H1 (cell line): Measurements from ENCODE around the gene PRR27. TPM values are rescaled to one million over a fixed set of nuclear protein-coding genes. Genes with fewer than 3 reads are reported as not detected.

Source experiments
- CTCF ChIA-PET: fragments of 300-600 bp; sonication (Branson Sonifier 250); formaldehyde crosslinking; loops from one replicate; lab custom pipeline; 2021; ENCODE audit not compliant: partially characterized antibody; lab: Charles Lee
- POLR2A ChIA-PET: fragments of 300-600 bp; sonication (Branson Sonifier 250); formaldehyde crosslinking; loops from one replicate; lab custom pipeline; 2021; ENCODE audit warnings: inconsistent platforms; ENCODE audit not compliant: partially characterized antibody; lab: Charles Lee
- DNase-seq, 2 experiments: peaks; one replicate each; pipeline versions ENCODE4 v3.0.0 to v3.0.0-alpha.2; 2010 to 2022; ENCODE audit warnings: low spot score in 2 of 2, low read depth in 1 of 2, mixed read lengths in 1 of 2
- FAIRE-seq: peaks from 2 replicates; lab custom pipeline; 2011; peaks lifted over from hg19 to GRCh38; lab: Jason Lieb, UNC
- H2AFZ ChIP-seq: 2 replicates; pipeline ENCODE4 v1.8.1; 2012; ENCODE audit warnings: low read length, inconsistent platforms
- H2AK5ac ChIP-seq: 2 replicates; pipeline ENCODE4 v1.6.1; 2013; ENCODE audit warnings: low read depth, low read length
- H2BK120ac ChIP-seq: replicated peaks from 2 replicates; pipeline ENCODE3; 2013; ENCODE audit warnings: low read depth, low read length, inconsistent platforms
- H2BK12ac ChIP-seq: 2 replicates; pipeline ENCODE4 v1.6.1; 2013; ENCODE audit warnings: low read depth, low read length
- H2BK15ac ChIP-seq: 2 replicates; pipeline ENCODE4 v1.6.1; 2013; ENCODE audit warnings: low read length
- H2BK20ac ChIP-seq: 2 replicates; pipeline ENCODE4 v1.6.1; 2013; ENCODE audit warnings: low read length
- H2BK5ac ChIP-seq: 2 replicates; pipeline ENCODE4 v1.6.1; 2013; ENCODE audit warnings: low read depth, low read length
- H3K14ac ChIP-seq: 2 replicates; pipeline ENCODE4 v1.6.1; 2013; ENCODE audit warnings: inconsistent platforms; ENCODE audit not compliant: insufficient read length
- H3K18ac ChIP-seq: 2 replicates; pipeline ENCODE4 v1.6.1; 2013; ENCODE audit warnings: low read length; ENCODE audit errors: extremely low read depth
- H3K23ac ChIP-seq: 2 replicates; pipeline ENCODE4 v1.6.1; 2013; ENCODE audit warnings: inconsistent platforms; ENCODE audit not compliant: insufficient read length
- H3K23me2 ChIP-seq: 2 replicates; pipeline ENCODE4 v1.6.1; 2013; ENCODE audit warnings: low read depth, low read length
- H3K27ac ChIP-seq: 2 replicates; pipeline ENCODE4 v1.6.1; 2011; ENCODE audit warnings: low read depth, low read length, inconsistent platforms
- H3K27me3 ChIP-seq, 4 experiments: replicated peaks in 1 of 4; 1 replicate in 1 of 4; 2 replicates in 3 of 4; pipeline versions ENCODE4 v1.6.1 to v1.8.1; 2011 to 2013; ENCODE audit warnings: low read length in 3 of 4, mild to moderate bottlenecking in 3 of 4, inconsistent platforms in 2 of 4, mixed read lengths in 2 of 4, moderate library complexity in 1 of 4; ENCODE audit not compliant: control insufficient read depth in 3 of 4, insufficient read depth in 3 of 4; ENCODE audit errors: extremely low read depth in 1 of 4
- H3K36me3 ChIP-seq, 4 experiments: 2 replicates each; pipeline versions ENCODE4 v1.6.1 to v1.8.1; 2011 to 2013; ENCODE audit warnings: mild to moderate bottlenecking in 4 of 4, low read length in 3 of 4, moderate library complexity in 2 of 4, control low read depth in 1 of 4, inconsistent platforms in 1 of 4; ENCODE audit not compliant: insufficient read depth in 4 of 4, control insufficient read depth in 2 of 4
- H3K4ac ChIP-seq: replicated peaks from 2 replicates; pipeline ENCODE3; 2013; ENCODE audit warnings: low read length, low read depth, mixed read lengths, inconsistent platforms; ENCODE audit not compliant: insufficient read length
- H3K4me1 ChIP-seq, 4 experiments: replicated peaks in 1 of 4; 1 replicate in 1 of 4; 2 replicates in 3 of 4; pipeline versions ENCODE4 v1.6.1 to v1.8.1; 2011 to 2013; ENCODE audit warnings: low read length in 3 of 4, inconsistent platforms in 2 of 4, mixed read lengths in 1 of 4; ENCODE audit not compliant: insufficient read depth in 4 of 4, control insufficient read depth in 3 of 4
- H3K4me2 ChIP-seq, 2 experiments: 2 replicates each; pipeline versions ENCODE4 v1.6.1 to v1.8.1; 2011 to 2013; ENCODE audit warnings: low read depth in 2 of 2, low read length in 2 of 2, control low read depth in 1 of 2, inconsistent platforms in 1 of 2, mild to moderate bottlenecking in 1 of 2; ENCODE audit not compliant: insufficient read depth in 1 of 2
- H3K4me3 ChIP-seq, 4 experiments: fragments of 200-600, 300-600 bp in 1 of 4; sonication (generic), shearing (Covaris generic), sonication (Bioruptor Twin) in 1 of 4; 2 replicates each; pipeline versions ENCODE4 v1.5.1 to v1.8.1; 2011 to 2016; ENCODE audit warnings: low read length in 4 of 4, low read depth in 3 of 4, control low read depth in 2 of 4, inconsistent platforms in 2 of 4, mild to moderate bottlenecking in 2 of 4, mixed read lengths in 1 of 4, moderate library complexity in 1 of 4; ENCODE audit not compliant: insufficient read depth in 2 of 4; ENCODE audit errors: extremely low read depth in 1 of 4
- H3K56ac ChIP-seq: replicated peaks from 2 replicates; pipeline ENCODE3; 2013; ENCODE audit warnings: low read depth, mild to moderate bottlenecking, mixed read lengths, low read length, inconsistent platforms; ENCODE audit not compliant: insufficient read length
- H3K79me1 ChIP-seq: 2 replicates; pipeline ENCODE4 v1.6.1; 2013; ENCODE audit warnings: low read depth, low read length, control low read depth
- H3K79me2 ChIP-seq, 2 experiments: 2 replicates each; pipeline versions ENCODE4 v1.6.1 to v1.8.1; 2012 to 2013; ENCODE audit warnings: low read length in 2 of 2, mild to moderate bottlenecking in 2 of 2, inconsistent platforms in 1 of 2; ENCODE audit not compliant: insufficient read depth in 2 of 2, control insufficient read depth in 1 of 2
- H3K9ac ChIP-seq, 4 experiments: replicated peaks in 1 of 4; 1 replicate in 1 of 4; 2 replicates in 3 of 4; pipeline versions ENCODE4 v1.6.1 to v1.8.1; 2011 to 2013; ENCODE audit warnings: low read depth in 3 of 4, low read length in 3 of 4, control low read depth in 2 of 4, mild to moderate bottlenecking in 2 of 4, moderate library complexity in 2 of 4, inconsistent platforms in 1 of 4; ENCODE audit errors: extremely low read depth in 1 of 4
- H3K9me3 ChIP-seq, 2 experiments: 2 replicates each; pipeline versions ENCODE4 v1.6.1 to v1.8.1; 2012 to 2013; ENCODE audit warnings: mild to moderate bottlenecking in 2 of 2, moderate library complexity in 2 of 2, control low read depth in 1 of 2, inconsistent platforms in 1 of 2, low read depth in 1 of 2, low read length in 1 of 2, mixed read lengths in 1 of 2; ENCODE audit not compliant: insufficient read depth in 2 of 2
- H4K20me1 ChIP-seq, 2 experiments: replicated peaks in 1 of 2; 2 replicates each; pipeline versions ENCODE3 to v1.8.1; 2011 to 2013; ENCODE audit warnings: inconsistent platforms in 2 of 2, low read length in 2 of 2, mild to moderate bottlenecking in 1 of 2; ENCODE audit not compliant: insufficient read depth in 2 of 2, control insufficient read depth in 1 of 2
- H4K5ac ChIP-seq: 2 replicates; pipeline ENCODE4 v1.6.1; 2013; ENCODE audit warnings: low read length, low read depth, mixed read lengths, inconsistent platforms; ENCODE audit not compliant: insufficient read length
- H4K8ac ChIP-seq: 2 replicates; pipeline ENCODE4 v1.8.0; 2013; ENCODE audit warnings: mild to moderate bottlenecking, moderate library complexity, low read length, inconsistent platforms; ENCODE audit not compliant: insufficient read depth; ENCODE audit errors: extremely low read depth
- H4K91ac ChIP-seq: replicated peaks from 2 replicates; pipeline ENCODE3; 2013; ENCODE audit warnings: low read length, mixed read lengths, inconsistent platforms; ENCODE audit not compliant: insufficient read length
- BACH1 ChIP-seq: IDR thresholded peaks from 2 replicates; pipeline ENCODE4 v1.6.1; 2012; ENCODE audit warnings: low read length, improper control_type of control experiment
- CTBP2 ChIP-seq: IDR thresholded peaks from 2 replicates; pipeline ENCODE4 v1.7.0; 2011; ENCODE audit warnings: borderline replicate concordance, mild to moderate bottlenecking, moderate library complexity, mixed read lengths, low read length; ENCODE audit not compliant: insufficient read depth, insufficient read length
- HDAC6 ChIP-seq: IDR thresholded peaks from one replicate; pipeline ENCODE4 v1.7.1; 2012; ENCODE audit warnings: low read depth, mild to moderate bottlenecking, inconsistent platforms, low read length, moderate library complexity
- MAFK ChIP-seq: IDR thresholded peaks from 2 replicates; pipeline ENCODE4 v1.6.1; 2012; ENCODE audit warnings: low read depth, mild to moderate bottlenecking, improper control_type of control experiment, low read length
- MAX ChIP-seq: IDR thresholded peaks from 2 replicates; pipeline ENCODE4 v1.6.1; 2012; ENCODE audit warnings: inconsistent platforms
- RNF2 ChIP-seq: fragments of 200-900, 300-1000 bp; sonication (generic); IDR thresholded peaks from 2 replicates; pipeline ENCODE4 v1.7.1; 2016; ENCODE audit warnings: borderline replicate concordance, low read depth, mild to moderate bottlenecking, antibody characterized with exemption, low read length; ENCODE audit not compliant: poor library complexity, severe bottlenecking; ENCODE audit errors: missing control alignments
- SP4 ChIP-seq: IDR thresholded peaks from 2 replicates; pipeline ENCODE4 v1.6.1; 2012; ENCODE audit warnings: low read length, inconsistent platforms
- TAF1 ChIP-seq: IDR thresholded peaks from 2 replicates; pipeline ENCODE4 v1.6.1; 2011; ENCODE audit warnings: mild to moderate bottlenecking, low read depth, low read length
- WGBS, 2 experiments: shearing (Covaris generic) in 1 of 2; methylation state at CpG; one replicate each; pipeline versions ENCODE4 v1.1.6 to v1.1.7; 2013 to 2015; ENCODE audit warnings: low lambda C conversion rate in 2 of 2, mixed read lengths in 2 of 2, inconsistent platforms in 1 of 2, low coverage in 1 of 2, missing lambda C conversion rate in 1 of 2; ENCODE audit not compliant: insufficient replicate concordance in 2 of 2, insufficient coverage in 1 of 2, insufficient read length in 1 of 2; ENCODE audit errors: extremely low coverage in 1 of 2, missing lambda C conversion rate in 1 of 2; 5-methylcytosine and 5-hydroxymethylcytosine counted together
- polyA plus RNA-seq, 7 experiments: library from polyadenylated mRNA; depleted of rRNA in 3 of 7; stranded (reverse) in 5 of 7; unstranded in 2 of 7; fragments of >200 nt in 5 of 7; fragments of 200-250 nt in 2 of 7; gene quantifications; 1 replicate in 5 of 7; 2 replicates in 1 of 7; 4 replicates in 1 of 7; pipeline versions ENCODE4 v1.2.1 to v1.2.3, GENCODE V29; 2011 to 2013; ENCODE audit warnings: missing spikeins in 2 of 7, mixed read lengths in 2 of 7
- total RNA-seq: library from RNA; stranded (reverse); fragmentation: NEBNext Ultra II Directional; extraction: Animal tissue kit (Norgen Biotek cat#: 25700); gene quantifications from 2 replicates; pipeline ENCODE4 v1.2.1, GENCODE V29; 2021
- TF ChIP-seq, protein P1 (sequence below), 3 experiments: IDR thresholded peaks; 1 replicate in 2 of 3; 2 replicates in 1 of 3; pipeline versions ENCODE4 v1.5.1 to v1.6.1; 2011; ENCODE audit warnings: low read length in 3 of 3, mild to moderate bottlenecking in 3 of 3, inconsistent platforms in 2 of 3, low read depth in 1 of 3, moderate library complexity in 1 of 3; ENCODE audit not compliant: insufficient read depth in 1 of 3; ENCODE audit errors: control extremely low read depth in 1 of 3
- TF ChIP-seq, protein P2 (sequence below): IDR thresholded peaks from 2 replicates; pipeline ENCODE4 v1.6.1; 2011; ENCODE audit warnings: low read depth, mild to moderate bottlenecking, low read length; ENCODE audit not compliant: insufficient read depth

Gene PRR27
- total and polyA plus RNA-seq, 2 of the 8 experiments (the other 6 are each of a cell fraction or from before 2014, with no cell fraction given) = not detected

GRCh38 chr4:70177090-70177489 is 23.1 kb downstream of the PRR27 start:
- H3K4me2 ChIP-seq = no peak overlapping the region
- H2BK20ac ChIP-seq = no peak overlapping the region
- no peaks in the 10 kb centered on the region for H3K27me3 ChIP-seq
- H3K18ac ChIP-seq = no peak overlapping the region
- H4K5ac ChIP-seq = no peak overlapping the region
- no peak overlapping the region for H2AFZ ChIP-seq
- no peak overlapping the region for H3K9ac ChIP-seq
- no peak overlapping the region for H2BK12ac ChIP-seq
- H4K8ac ChIP-seq = no peak overlapping the region
- no peaks in the 10 kb centered on the region for H3K79me2 ChIP-seq
- no peak overlapping the region for H3K4me3 ChIP-seq
- H3K23ac ChIP-seq = no peak overlapping the region
- no peak overlapping the region for H2BK15ac ChIP-seq
- H3K4me1 ChIP-seq = no peaks in the 10 kb centered on the region
- H4K91ac ChIP-seq = no peak overlapping the region
- DNase-seq = no peak
- no peaks in the 10 kb centered on the region for H3K36me3 ChIP-seq
- no peak overlapping the region for H2BK5ac ChIP-seq
- WGBS, 2 experiments = 89% methylated on average over 5 of the region's 5 CpGs; no CpG with 5 or more reads in 1 of the 2 experiments
- H3K56ac ChIP-seq = no peak overlapping the region
- H2BK120ac ChIP-seq = no peak overlapping the region
- H3K9me3 ChIP-seq = no peaks in the 10 kb centered on the region
- H3K23me2 ChIP-seq = peaks cover 2% of the 10 kb centered on the region; the same call in 1 of the 2 replicates
- H4K20me1 ChIP-seq = no peaks in the 10 kb centered on the region
- H3K14ac ChIP-seq = no peak overlapping the region
- POLR2A ChIA-PET = no interaction called here
- CTCF ChIA-PET = interaction anchor here (0.8 to 1.1 kb wide), 3 partner anchors 10 to 623 kb away, joined by 3 read pairs; no protein-coding TSS in a partner anchor
- H3K27ac ChIP-seq = no peak overlapping the region
- no peak for FAIRE-seq
- H3K4ac ChIP-seq = no peak overlapping the region
- H3K79me1 ChIP-seq = no peaks in the 10 kb centered on the region
- H2AK5ac ChIP-seq = no peak overlapping the region
- TF ChIP-seq CTBP2 (no peak), SP4 (no peak), TAF1 (no peak), MAX (no peak), MAFK (no peak), RNF2 (no peak), HDAC6 (no peak), BACH1 (no peak)
- TF ChIP-seq, protein P1, sequence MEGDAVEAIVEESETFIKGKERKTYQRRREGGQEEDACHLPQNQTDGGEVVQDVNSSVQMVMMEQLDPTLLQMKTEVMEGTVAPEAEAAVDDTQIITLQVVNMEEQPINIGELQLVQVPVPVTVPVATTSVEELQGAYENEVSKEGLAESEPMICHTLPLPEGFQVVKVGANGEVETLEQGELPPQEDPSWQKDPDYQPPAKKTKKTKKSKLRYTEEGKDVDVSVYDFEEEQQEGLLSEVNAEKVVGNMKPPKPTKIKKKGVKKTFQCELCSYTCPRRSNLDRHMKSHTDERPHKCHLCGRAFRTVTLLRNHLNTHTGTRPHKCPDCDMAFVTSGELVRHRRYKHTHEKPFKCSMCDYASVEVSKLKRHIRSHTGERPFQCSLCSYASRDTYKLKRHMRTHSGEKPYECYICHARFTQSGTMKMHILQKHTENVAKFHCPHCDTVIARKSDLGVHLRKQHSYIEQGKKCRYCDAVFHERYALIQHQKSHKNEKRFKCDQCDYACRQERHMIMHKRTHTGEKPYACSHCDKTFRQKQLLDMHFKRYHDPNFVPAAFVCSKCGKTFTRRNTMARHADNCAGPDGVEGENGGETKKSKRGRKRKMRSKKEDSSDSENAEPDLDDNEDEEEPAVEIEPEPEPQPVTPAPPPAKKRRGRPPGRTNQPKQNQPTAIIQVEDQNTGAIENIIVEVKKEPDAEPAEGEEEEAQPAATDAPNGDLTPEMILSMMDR (IDR thresholded peaks at IDR 0.05; ENCODE audit: control extremely low read depth in 1 of 3, insufficient read depth in 1 of 3, low read depth in 1 of 3, low read length in 3 of 3) = no peak
- TF ChIP-seq, protein P2, sequence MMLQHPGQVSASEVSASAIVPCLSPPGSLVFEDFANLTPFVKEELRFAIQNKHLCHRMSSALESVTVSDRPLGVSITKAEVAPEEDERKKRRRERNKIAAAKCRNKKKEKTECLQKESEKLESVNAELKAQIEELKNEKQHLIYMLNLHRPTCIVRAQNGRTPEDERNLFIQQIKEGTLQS = no peak
